Mesenteric fat pad (tissue), 1 donor: ENCODE data around the gene VMP1. TPM values are rescaled to one million over a fixed set of nuclear protein-coding genes. Genes with fewer than 3 reads are reported as not detected.
"Not testable (repeated sequence)": the region's sequence is repeated elsewhere in the genome, so short reads cannot be mapped to it uniquely, and the experiment has no call there.

ENCODE experiments used
- DNase-seq: peaks from one replicate; pipeline ENCODE4 v3.0.0-alpha.2; 2020; ENCODE audit warnings: low spot score
- total RNA-seq: library from RNA; stranded (reverse); fragmentation: NEBNext Ultra II Directional; extraction: Animal tissue kit (Norgen Biotek cat#: 25700); gene quantifications from one replicate; pipeline ENCODE4 v1.2.1, GENCODE V29; 2021
- donor health status: DM: yes; HTN: yes; CAD: no.

VMP1 gene
- total RNA-seq, 1 donor from 2014 or later, result 417 TPM

GRCh38 chr17:59776577-59776976 lies 69.1 kb downstream of the VMP1 start:
- DNase-seq, result no peak

- DNase-seq, result no peak
Observed at GRCh38 chr17:59777033-59777432, 69.6 kb downstream of the VMP1 start.

- no peak for DNase-seq
Observed at GRCh38 chr17:59778996-59779395, 71.5 kb downstream of the VMP1 start.

- DNase-seq, result no peak
Observed at GRCh38 chr17:59779521-59779920, 72.1 kb downstream of the VMP1 start.

- not testable (repeated sequence) for DNase-seq
Observed at GRCh38 chr17:59780548-59780947, 73.1 kb downstream of the VMP1 start.

GRCh38 chr17:59783221-59784047 lies 76.0 kb downstream of the VMP1 start:
- DNase-seq, result no peak

- no peak for DNase-seq
Observed at GRCh38 chr17:59785091-59785799, 77.8 kb downstream of the VMP1 start.

GRCh38 chr17:59786213-59786535 lies 78.7 kb downstream of the VMP1 start:
- DNase-seq, result no peak

GRCh38 chr17:59786536-59787319 lies 79.3 kb downstream of the VMP1 start:
- DNase-seq, result no peak

- DNase-seq, result not testable (repeated sequence)
Observed at GRCh38 chr17:59789849-59790248, 82.4 kb downstream of the VMP1 start.

GRCh38 chr17:59790418-59790817 lies 83.0 kb downstream of the VMP1 start:
- not testable (repeated sequence) for DNase-seq

GRCh38 chr17:59790910-59791309 lies 83.5 kb downstream of the VMP1 start:
- no peak for DNase-seq

GRCh38 chr17:59791603-59792457 lies 84.4 kb downstream of the VMP1 start:
- no peak for DNase-seq

- not testable (repeated sequence) for DNase-seq
Observed at GRCh38 chr17:59792458-59792823, 85.0 kb downstream of the VMP1 start.

GRCh38 chr17:59793205-59793604 lies 85.8 kb downstream of the VMP1 start:
- no peak for DNase-seq

- DNase-seq, result no peak
Observed at GRCh38 chr17:59796138-59796537, 88.7 kb downstream of the VMP1 start.

GRCh38 chr17:59796785-59797205 lies 89.3 kb downstream of the VMP1 start:
- no peak for DNase-seq

- no peak for DNase-seq
Observed at GRCh38 chr17:59798111-59798510, 90.7 kb downstream of the VMP1 start.

GRCh38 chr17:59800530-59800942 lies 93.1 kb downstream of the VMP1 start:
- DNase-seq, result no peak

- no peak for DNase-seq
Observed at GRCh38 chr17:59802160-59802559, 94.7 kb downstream of the VMP1 start.

- DNase-seq, result no peak
Observed at GRCh38 chr17:59804901-59805465, 97.5 kb downstream of the VMP1 start.
